HEK293 (cell line): ENCODE measurements around the gene FAM110D.

Source experiments
- HOXA7 ChIP-seq: sonication (generic); formaldehyde crosslinking; IDR thresholded peaks from 2 replicates; pipeline ENCODE4 v1.8.1; 2022; ENCODE audit warnings: missing genetic modification reagents, borderline replicate concordance
- KLF7 ChIP-seq: fragments of 450-650 bp; formaldehyde crosslinking; IDR thresholded peaks from 2 replicates; pipeline ENCODE4 v1.5.1; 2016; ENCODE audit warnings: missing biosample characterization, missing genetic modification characterization, borderline replicate concordance
- MEIS1 ChIP-seq: sonication (generic); formaldehyde crosslinking; IDR thresholded peaks from 2 replicates; pipeline ENCODE4 v1.8.1; 2022; ENCODE audit warnings: missing genetic modification reagents, mild to moderate bottlenecking, borderline replicate concordance
- OVOL3 ChIP-seq: fragments of 450-650 bp; formaldehyde crosslinking; IDR thresholded peaks from 2 replicates; pipeline ENCODE4 v1.5.1; 2016; ENCODE audit warnings: missing biosample characterization, missing genetic modification characterization
- PRDM6 ChIP-seq: fragments of 450-650 bp; formaldehyde crosslinking; IDR thresholded peaks from 2 replicates; pipeline ENCODE4 v1.5.1; 2017; ENCODE audit warnings: missing biosample characterization, missing genetic modification characterization
- TSHZ1 ChIP-seq: fragments of 450-650 bp; formaldehyde crosslinking; IDR thresholded peaks from 2 replicates; pipeline ENCODE4 v1.5.1; 2016; ENCODE audit warnings: missing biosample characterization, missing genetic modification characterization, borderline replicate concordance
- ZBTB10 ChIP-seq: fragments of 450-650 bp; formaldehyde crosslinking; IDR thresholded peaks from 2 replicates; pipeline ENCODE4 v1.5.1; 2016; ENCODE audit warnings: missing biosample characterization, missing genetic modification characterization
- ZBTB20 ChIP-seq: fragments of 450-650 bp; formaldehyde crosslinking; IDR thresholded peaks from 2 replicates; pipeline ENCODE4 v1.5.1; 2016; ENCODE audit warnings: missing biosample characterization, missing genetic modification characterization
- ZBTB21 ChIP-seq: fragments of 450-650 bp; formaldehyde crosslinking; IDR thresholded peaks from 2 replicates; pipeline ENCODE4 v1.5.1; 2017; ENCODE audit warnings: missing biosample characterization, missing genetic modification characterization
- ZBTB48 ChIP-seq: fragments of 450-650 bp; formaldehyde crosslinking; IDR thresholded peaks from 2 replicates; pipeline ENCODE4 v1.5.1; 2016; ENCODE audit warnings: missing biosample characterization, missing genetic modification characterization
- ZFP3 ChIP-seq: fragments of 450-650 bp; formaldehyde crosslinking; IDR thresholded peaks from 2 replicates; pipeline ENCODE4 v1.5.1; 2016; ENCODE audit warnings: low read depth, missing biosample characterization, missing genetic modification characterization
- ZNF280C ChIP-seq: fragments of 450-650 bp; formaldehyde crosslinking; IDR thresholded peaks from 2 replicates; pipeline ENCODE4 v1.5.1; 2016; ENCODE audit warnings: missing biosample characterization, missing genetic modification characterization
- ZNF324 ChIP-seq: fragments of 450-650 bp; formaldehyde crosslinking; IDR thresholded peaks from 2 replicates; pipeline ENCODE4 v1.5.1; 2016; ENCODE audit warnings: missing biosample characterization, missing genetic modification characterization
- ZNF335 ChIP-seq: fragments of 450-650 bp; formaldehyde crosslinking; conservative IDR thresholded peaks from 2 replicates; pipeline ENCODE4 v1.5.1; 2016; ENCODE audit warnings: missing biosample characterization, missing genetic modification characterization
- ZNF416 ChIP-seq: fragments of 450-650 bp; formaldehyde crosslinking; IDR thresholded peaks from 2 replicates; pipeline ENCODE4 v1.5.1; 2016; ENCODE audit warnings: missing biosample characterization, missing genetic modification characterization
- ZNF426 ChIP-seq: fragments of 450-650 bp; formaldehyde crosslinking; IDR thresholded peaks from 2 replicates; pipeline ENCODE4 v1.5.1; 2017; ENCODE audit warnings: missing biosample characterization, missing genetic modification characterization, mild to moderate bottlenecking, inconsistent platforms, moderate library complexity
- ZNF501 ChIP-seq: fragments of 450-650 bp; formaldehyde crosslinking; IDR thresholded peaks from 2 replicates; pipeline ENCODE4 v1.5.1; 2016; ENCODE audit warnings: missing biosample characterization, missing genetic modification characterization
- ZNF571 ChIP-seq: fragments of 450-650 bp; formaldehyde crosslinking; IDR thresholded peaks from 2 replicates; pipeline ENCODE4 v1.5.0; 2017; ENCODE audit warnings: missing biosample characterization, missing genetic modification characterization
- ZNF704 ChIP-seq: fragments of 450-650 bp; formaldehyde crosslinking; IDR thresholded peaks from 2 replicates; pipeline ENCODE4 v1.5.1; 2016; ENCODE audit warnings: missing biosample characterization, missing genetic modification characterization
- ZNF776 ChIP-seq: fragments of 450-650 bp; formaldehyde crosslinking; IDR thresholded peaks from 2 replicates; pipeline ENCODE4 v1.5.0; 2017; ENCODE audit warnings: missing biosample characterization, missing genetic modification characterization, borderline replicate concordance
- TF ChIP-seq, protein P1 (sequence below): fragments of 450-650 bp; formaldehyde crosslinking; IDR thresholded peaks from 2 replicates; pipeline ENCODE4 v1.5.1; 2016; ENCODE audit warnings: missing biosample characterization, missing genetic modification characterization
- TF ChIP-seq, protein P2 (sequence below): fragments of 450-650 bp; formaldehyde crosslinking; optimal IDR thresholded peaks from 2 replicates; pipeline ENCODE3; 2016; ENCODE audit warnings: missing biosample characterization, mild to moderate bottlenecking, missing genetic modification characterization
- TF ChIP-seq, protein P3 (sequence below): fragments of 450-650 bp; formaldehyde crosslinking; IDR thresholded peaks from 2 replicates; pipeline ENCODE4 v1.5.1; 2016; ENCODE audit warnings: missing biosample characterization, missing genetic modification characterization

The FAM110D gene

DNA sequence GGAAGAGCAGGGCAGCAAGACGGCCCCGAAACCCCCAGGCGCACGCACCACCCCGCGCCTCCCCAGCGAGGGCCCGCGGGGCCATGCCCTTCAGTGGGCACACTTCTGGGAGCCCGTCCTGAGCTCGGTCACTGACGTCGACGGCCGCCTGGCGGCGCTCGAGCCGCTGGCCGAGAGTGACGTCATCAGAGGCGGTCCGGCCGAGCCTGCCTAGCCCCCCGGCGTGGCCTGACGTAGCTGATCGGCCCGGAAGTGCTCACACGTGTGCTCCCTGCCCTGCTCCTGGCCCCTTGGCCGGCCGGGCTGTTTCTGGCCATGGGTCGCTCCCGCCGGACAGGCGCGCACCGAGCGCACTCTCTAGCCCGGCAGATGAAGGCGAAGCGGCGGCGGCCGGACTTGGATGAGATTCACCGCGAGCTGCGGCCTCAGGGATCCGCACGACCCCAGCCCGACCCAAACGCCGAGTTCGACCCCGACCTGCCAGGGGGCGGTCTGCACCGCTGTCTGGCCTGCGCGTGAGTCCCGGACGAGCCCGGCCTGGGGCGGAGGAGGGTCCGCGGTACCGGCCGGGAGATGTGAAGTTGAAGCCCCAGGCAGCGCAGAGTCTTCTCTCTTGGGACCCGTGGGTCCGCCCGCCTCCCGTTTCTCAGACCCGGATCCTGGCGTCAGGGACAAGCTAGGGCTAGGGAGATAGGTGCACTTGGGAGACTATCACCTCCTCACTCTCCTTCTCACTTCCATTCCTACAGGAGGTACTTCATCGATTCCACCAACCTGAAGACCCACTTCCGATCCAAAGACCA is 11.0 kb downstream of the FAM110D start, which contains the start of gene ZNF593 (continued):
- TF ChIP-seq ZBTB10 (tag by site-specific recombination) (peak; percentile 93), KLF7 (tag by site-specific recombination) (no peak), ZNF571 (no peak), ZNF776 (tag by site-specific recombination) (no peak), ZBTB21 (peak; percentile 100), ZBTB20 (tag by site-specific recombination) (peak; percentile 28; the same call in 1 of the 2 replicates), PRDM6 (tag by site-specific recombination) (no peak; the same call in 1 of the 2 replicates), ZFP3 (tag by site-specific recombination) (no peak), ZNF704 (peak; percentile 67; the same call in 1 of the 2 replicates), ZNF416 (tag by site-specific recombination) (0 out of 2 replicates have a peak, but pooled peaks have one; percentile 10), ZNF501 (peak; percentile 98), ZNF426 (no peak), OVOL3 (tag by site-specific recombination) (peak; percentile 30; the same call in 1 of the 2 replicates), ZNF324 (peak; percentile 95), ZBTB48 (tag by site-specific recombination) (peak; percentile 99), HOXA7 (CRISPR knock-in tag) (no peak), TSHZ1 (tag by site-specific recombination) (peak; percentile 84), ZNF335 (tag by site-specific recombination) (peak; percentile 97), ZNF280C (tag by site-specific recombination) (no peak), MEIS1 (CRISPR knock-in tag) (no peak)
- TF ChIP-seq, protein P1, sequence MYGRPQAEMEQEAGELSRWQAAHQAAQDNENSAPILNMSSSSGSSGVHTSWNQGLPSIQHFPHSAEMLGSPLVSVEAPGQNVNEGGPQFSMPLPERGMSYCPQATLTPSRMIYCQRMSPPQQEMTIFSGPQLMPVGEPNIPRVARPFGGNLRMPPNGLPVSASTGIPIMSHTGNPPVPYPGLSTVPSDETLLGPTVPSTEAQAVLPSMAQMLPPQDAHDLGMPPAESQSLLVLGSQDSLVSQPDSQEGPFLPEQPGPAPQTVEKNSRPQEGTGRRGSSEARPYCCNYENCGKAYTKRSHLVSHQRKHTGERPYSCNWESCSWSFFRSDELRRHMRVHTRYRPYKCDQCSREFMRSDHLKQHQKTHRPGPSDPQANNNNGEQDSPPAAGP (tag by site-specific recombination): peak; percentile 98
- TF ChIP-seq, protein P2, sequence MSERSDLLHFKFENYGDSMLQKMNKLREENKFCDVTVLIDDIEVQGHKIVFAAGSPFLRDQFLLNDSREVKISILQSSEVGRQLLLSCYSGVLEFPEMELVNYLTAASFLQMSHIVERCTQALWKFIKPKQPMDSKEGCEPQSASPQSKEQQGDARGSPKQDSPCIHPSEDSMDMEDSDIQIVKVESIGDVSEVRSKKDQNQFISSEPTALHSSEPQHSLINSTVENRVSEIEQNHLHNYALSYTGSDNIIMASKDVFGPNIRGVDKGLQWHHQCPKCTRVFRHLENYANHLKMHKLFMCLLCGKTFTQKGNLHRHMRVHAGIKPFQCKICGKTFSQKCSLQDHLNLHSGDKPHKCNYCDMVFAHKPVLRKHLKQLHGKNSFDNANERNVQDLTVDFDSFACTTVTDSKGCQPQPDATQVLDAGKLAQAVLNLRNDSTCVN (tag by site-specific recombination): peak; percentile 86
- TF ChIP-seq, protein P3, sequence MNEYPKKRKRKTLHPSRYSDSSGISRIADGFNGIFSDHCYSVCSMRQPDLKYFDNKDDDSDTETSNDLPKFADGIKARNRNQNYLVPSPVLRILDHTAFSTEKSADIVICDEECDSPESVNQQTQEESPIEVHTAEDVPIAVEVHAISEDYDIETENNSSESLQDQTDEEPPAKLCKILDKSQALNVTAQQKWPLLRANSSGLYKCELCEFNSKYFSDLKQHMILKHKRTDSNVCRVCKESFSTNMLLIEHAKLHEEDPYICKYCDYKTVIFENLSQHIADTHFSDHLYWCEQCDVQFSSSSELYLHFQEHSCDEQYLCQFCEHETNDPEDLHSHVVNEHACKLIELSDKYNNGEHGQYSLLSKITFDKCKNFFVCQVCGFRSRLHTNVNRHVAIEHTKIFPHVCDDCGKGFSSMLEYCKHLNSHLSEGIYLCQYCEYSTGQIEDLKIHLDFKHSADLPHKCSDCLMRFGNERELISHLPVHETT (tag by site-specific recombination): peak; percentile 83
